Measurements from ENCODE around the gene ZNF469. TPM values are rescaled to one million over a fixed set of nuclear protein-coding genes. Genes with fewer than 3 reads are reported as not detected.
"Not testable (repeated sequence)": the region's sequence is repeated elsewhere in the genome, so short reads cannot be mapped to it uniquely, and the experiment has no call there.

ZNF469 gene
- polyA plus RNA-seq, 3 donors: 0.02 to 0.16 (median 0.10) TPM

DNA sequence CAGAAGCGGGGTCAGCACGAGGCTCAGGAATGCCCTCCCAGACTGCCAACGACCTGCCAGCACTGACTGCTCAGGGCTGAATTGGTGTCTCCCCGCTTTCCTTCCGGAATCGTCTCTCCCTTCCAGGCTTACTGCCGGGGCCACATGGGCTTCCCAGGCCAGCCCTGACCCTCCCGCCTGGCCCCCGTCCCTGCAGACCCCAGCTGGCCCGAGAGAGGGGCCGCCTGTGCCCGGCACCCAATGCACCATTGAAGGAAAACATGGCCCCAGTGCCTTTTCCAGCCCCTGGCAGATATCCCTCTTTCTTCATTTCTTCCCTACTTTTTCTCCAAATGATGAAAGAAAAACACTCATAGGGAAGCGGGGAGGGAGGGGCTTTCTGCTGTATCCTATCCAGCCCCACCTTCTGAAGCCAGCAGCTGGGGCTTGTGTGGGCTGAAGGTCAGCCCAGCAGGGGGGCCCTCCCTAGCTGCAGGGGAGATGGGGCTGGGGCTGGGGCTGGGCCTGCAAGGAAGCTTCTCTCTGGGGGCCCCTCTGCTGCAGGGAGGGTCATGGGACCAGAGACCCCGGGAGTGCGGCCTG, 25.9 kb downstream of the ZNF469 start:
- DNase-seq: no peak
- 95% methylated on average over 12 of the region's 15 CpGs for WGBS (ENCODE audit: insufficient coverage)
- H3K27me3 ChIP-seq (ENCODE audit: control insufficient read depth in 2 of 2, insufficient read depth in 2 of 2, low read length in 2 of 2): no peaks in the 10 kb centered on the region

DNA sequence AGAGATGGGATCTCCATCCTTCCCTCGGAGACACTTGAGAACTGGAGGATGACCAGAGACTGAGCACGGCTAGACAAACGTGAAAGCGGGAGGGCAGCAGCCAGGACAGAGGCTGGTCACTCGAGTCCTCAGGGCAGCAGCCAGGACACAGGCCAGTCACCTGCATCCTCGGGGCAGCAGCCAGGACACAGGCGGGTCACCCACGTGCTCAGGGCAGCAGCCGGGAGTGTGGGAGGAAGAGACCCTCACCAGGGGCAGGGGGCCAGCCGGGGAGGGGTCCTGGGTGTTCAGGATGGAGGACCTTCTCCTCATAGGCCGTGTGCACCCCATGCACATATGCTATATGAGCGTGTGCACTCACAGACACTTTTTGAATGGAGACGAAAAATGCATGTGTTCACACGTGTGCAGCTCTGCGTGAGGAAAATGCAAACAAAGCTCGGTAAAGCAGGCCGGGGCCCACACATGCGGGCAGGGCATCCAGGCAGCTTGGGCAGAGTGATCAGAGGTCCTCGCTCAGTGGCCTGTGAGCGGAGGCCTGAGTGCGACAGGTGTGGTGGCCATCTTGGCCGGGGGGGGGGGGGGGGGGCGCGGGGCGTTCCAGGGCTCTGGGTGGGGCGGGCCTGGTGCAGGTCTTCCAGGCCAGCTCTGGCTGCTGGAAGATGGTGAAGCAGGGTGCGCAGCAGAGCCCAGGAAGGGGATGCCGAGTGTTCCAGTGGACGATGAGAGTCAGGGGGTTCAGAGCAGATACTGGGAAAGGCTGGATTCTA, 26.7 kb downstream of the ZNF469 start:
- 96% methylated on average over 25 of the region's 29 CpGs for WGBS (ENCODE audit: insufficient coverage)
- H3K27ac Mint-ChIP-seq: peak overlapping the region in 6 of 7 donors; percentile 37 to 89 (median 76)

More for the DNA sequence above, 25.9 kb downstream of the ZNF469 start:
- peak overlapping the region; percentile 44 to 70 for H3K27ac ChIP-seq (ENCODE audit: low read depth in 1 of 2, low read length in 2 of 2)
- Mint-ChIP-seq H3K27me3 (ENCODE audit: low read depth in 3 of 3) (peaks cover 0 to 5% (median 2%) of the 10 kb centered on the region in 3 donors), H3K27ac (peak overlapping the region in 6 of 7 donors; percentile 36 to 94 (median 88)), H3K36me3 (peaks cover 0 to 3% of the 10 kb centered on the region in 2 donors), H3K4me3 (no peak overlapping the region), H3K9me3 (peaks cover 0 to 3% (median 0%) of the 10 kb centered on the region in 7 donors), H3K4me1 (peaks cover 25% of the 10 kb centered on the region)
- H3K4me1 ChIP-seq (ENCODE audit: control insufficient read depth in 1 of 2, insufficient read depth in 2 of 2, low read length in 2 of 2): peaks cover 18 to 23% of the 10 kb centered on the region in 2 donors
- TF ChIP-seq, protein P1, sequence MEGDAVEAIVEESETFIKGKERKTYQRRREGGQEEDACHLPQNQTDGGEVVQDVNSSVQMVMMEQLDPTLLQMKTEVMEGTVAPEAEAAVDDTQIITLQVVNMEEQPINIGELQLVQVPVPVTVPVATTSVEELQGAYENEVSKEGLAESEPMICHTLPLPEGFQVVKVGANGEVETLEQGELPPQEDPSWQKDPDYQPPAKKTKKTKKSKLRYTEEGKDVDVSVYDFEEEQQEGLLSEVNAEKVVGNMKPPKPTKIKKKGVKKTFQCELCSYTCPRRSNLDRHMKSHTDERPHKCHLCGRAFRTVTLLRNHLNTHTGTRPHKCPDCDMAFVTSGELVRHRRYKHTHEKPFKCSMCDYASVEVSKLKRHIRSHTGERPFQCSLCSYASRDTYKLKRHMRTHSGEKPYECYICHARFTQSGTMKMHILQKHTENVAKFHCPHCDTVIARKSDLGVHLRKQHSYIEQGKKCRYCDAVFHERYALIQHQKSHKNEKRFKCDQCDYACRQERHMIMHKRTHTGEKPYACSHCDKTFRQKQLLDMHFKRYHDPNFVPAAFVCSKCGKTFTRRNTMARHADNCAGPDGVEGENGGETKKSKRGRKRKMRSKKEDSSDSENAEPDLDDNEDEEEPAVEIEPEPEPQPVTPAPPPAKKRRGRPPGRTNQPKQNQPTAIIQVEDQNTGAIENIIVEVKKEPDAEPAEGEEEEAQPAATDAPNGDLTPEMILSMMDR (IDR thresholded peaks at IDR 0.05): no peak
- intact Hi-C loops (cut with micrococcal nuclease): no loop called here
- H3K79me2 ChIP-seq (ENCODE audit: insufficient read depth, low read length): no peaks in the 10 kb centered on the region
- H3K9ac ChIP-seq (ENCODE audit: insufficient read depth, low read length, poor library complexity, severe bottlenecking): no peak overlapping the region
- H3K4me2 ChIP-seq (replicated peaks; ENCODE audit: extremely low read depth, low read length, poor library complexity, severe bottlenecking): no peak overlapping the region
- H4K20me1 ChIP-seq (ENCODE audit: insufficient read depth, low read length): no peaks in the 10 kb centered on the region
- H3K36me3 ChIP-seq (replicated peaks in 1 of 2; ENCODE audit: control insufficient read depth in 1 of 2, insufficient read depth in 2 of 2, low read length in 2 of 2): no peaks in the 10 kb centered on the region
- H2AFZ ChIP-seq (ENCODE audit: insufficient read depth, low read depth, low read length, poor library complexity, severe bottlenecking): no peak overlapping the region
- H3K4me3 ChIP-seq (replicated peaks in 1 of 3; ENCODE audit: low read depth in 2 of 3, low read length in 3 of 3): no peak overlapping the region
- no peaks in the 10 kb centered on the region for H3K9me3 ChIP-seq (replicated peaks in 1 of 2; ENCODE audit: control insufficient read depth in 1 of 2, insufficient read depth in 1 of 2, low read length in 2 of 2)

DNA sequence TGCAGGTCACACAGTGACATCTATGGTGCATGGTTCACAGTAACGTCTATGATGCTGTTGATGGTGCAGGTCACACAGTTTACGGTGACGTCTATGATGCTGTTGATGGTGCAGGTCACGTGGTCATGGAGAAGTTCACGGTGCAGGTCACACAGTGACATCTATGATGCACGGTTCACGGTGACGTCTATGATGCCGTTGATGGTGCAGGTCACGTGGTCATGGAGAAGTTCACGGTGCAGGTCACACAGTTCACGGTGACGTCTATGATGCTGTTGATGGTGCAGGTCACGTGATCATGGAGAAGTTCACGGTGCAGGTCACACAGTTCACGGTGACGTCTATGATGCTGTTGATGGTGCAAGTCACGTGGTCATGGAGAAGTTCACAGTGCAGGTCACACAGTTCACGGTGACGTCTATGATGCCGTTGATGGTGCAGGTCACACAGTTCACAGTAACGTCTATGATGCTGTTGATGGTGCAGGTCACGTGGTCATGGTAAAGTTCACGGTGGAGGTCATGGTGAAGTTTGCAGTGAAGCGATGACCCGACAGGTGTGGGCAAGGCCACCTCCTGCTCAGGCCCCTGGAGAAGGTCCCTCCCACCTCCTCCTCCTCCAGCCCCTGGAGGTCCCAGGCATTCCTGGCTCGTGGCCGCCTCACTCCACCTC, 27.7 kb downstream of the ZNF469 start:
- H3K9ac ChIP-seq (ENCODE audit: insufficient read depth, low read length, poor library complexity, severe bottlenecking); H3K4me3 ChIP-seq (replicated peaks in 1 of 3; ENCODE audit: low read depth in 2 of 3, low read length in 3 of 3); H3K27me3 Mint-ChIP-seq (ENCODE audit: low read depth in 3 of 3); H3K4me3 Mint-ChIP-seq; H3K27me3 ChIP-seq (ENCODE audit: control insufficient read depth in 2 of 2, insufficient read depth in 2 of 2, low read length in 2 of 2); H3K9me3 ChIP-seq (replicated peaks in 1 of 2; ENCODE audit: control insufficient read depth in 1 of 2, insufficient read depth in 1 of 2, low read length in 2 of 2); H3K79me2 ChIP-seq (ENCODE audit: insufficient read depth, low read length); H3K9me3 Mint-ChIP-seq; intact Hi-C loops (cut with micrococcal nuclease); H3K4me2 ChIP-seq (replicated peaks; ENCODE audit: extremely low read depth, low read length, poor library complexity, severe bottlenecking); H3K27ac ChIP-seq (ENCODE audit: low read depth in 1 of 2, low read length in 2 of 2); H3K36me3 ChIP-seq (replicated peaks in 1 of 2; ENCODE audit: control insufficient read depth in 1 of 2, insufficient read depth in 2 of 2, low read length in 2 of 2); H2AFZ ChIP-seq (ENCODE audit: insufficient read depth, low read depth, low read length, poor library complexity, severe bottlenecking); H4K20me1 ChIP-seq (ENCODE audit: insufficient read depth, low read length); H3K36me3 Mint-ChIP-seq: not testable (repeated sequence)
- Mint-ChIP-seq H3K27ac (peak overlapping the region in 6 of 7 donors; percentile 37 to 87 (median 79)), H3K4me1 (peaks cover 25% of the 10 kb centered on the region)
- WGBS (ENCODE audit: insufficient coverage): 86% methylated on average over 21 of the region's 28 CpGs
- H3K4me1 ChIP-seq (ENCODE audit: control insufficient read depth in 1 of 2, insufficient read depth in 2 of 2, low read length in 2 of 2): peaks cover 18 to 23% of the 10 kb centered on the region in 2 donors
- DNase-seq: peak; percentile 20 to 68 (median 68)

More for the DNA sequence above, 26.7 kb downstream of the ZNF469 start:
- DNase-seq: no peak
- Histone ChIP-seq H3K36me3 (replicated peaks in 1 of 2; ENCODE audit: control insufficient read depth in 1 of 2, insufficient read depth in 2 of 2, low read length in 2 of 2) (no peaks in the 10 kb centered on the region), H3K9ac (ENCODE audit: insufficient read depth, low read length, poor library complexity, severe bottlenecking) (no peak overlapping the region), H3K4me1 (ENCODE audit: control insufficient read depth in 1 of 2, insufficient read depth in 2 of 2, low read length in 2 of 2) (peaks cover 18 to 23% of the 10 kb centered on the region in 2 donors), H3K4me2 (replicated peaks; ENCODE audit: extremely low read depth, low read length, poor library complexity, severe bottlenecking) (no peak overlapping the region), H3K27ac (ENCODE audit: low read depth in 1 of 2, low read length in 2 of 2) (no peak overlapping the region), H4K20me1 (ENCODE audit: insufficient read depth, low read length) (no peaks in the 10 kb centered on the region), H2AFZ (ENCODE audit: insufficient read depth, low read depth, low read length, poor library complexity, severe bottlenecking) (no peak overlapping the region), H3K9me3 (replicated peaks in 1 of 2; ENCODE audit: control insufficient read depth in 1 of 2, insufficient read depth in 1 of 2, low read length in 2 of 2) (no peaks in the 10 kb centered on the region), H3K79me2 (ENCODE audit: insufficient read depth, low read length) (no peaks in the 10 kb centered on the region), H3K27me3 (ENCODE audit: control insufficient read depth in 2 of 2, insufficient read depth in 2 of 2, low read length in 2 of 2) (no peaks in the 10 kb centered on the region), H3K4me3 (replicated peaks in 1 of 3; ENCODE audit: low read depth in 2 of 3, low read length in 3 of 3) (no peak overlapping the region)
- no peak overlapping the region for H3K4me3 Mint-ChIP-seq
- TF ChIP-seq, protein P1 (IDR thresholded peaks at IDR 0.05): no peak
- intact Hi-C loops (cut with micrococcal nuclease): no loop called here
- H3K9me3 Mint-ChIP-seq: peaks cover 0 to 3% (median 0%) of the 10 kb centered on the region in 7 donors
- peaks cover 0 to 5% (median 2%) of the 10 kb centered on the region in 3 donors for H3K27me3 Mint-ChIP-seq (ENCODE audit: low read depth in 3 of 3)
- H3K36me3 Mint-ChIP-seq: peaks cover 0 to 3% of the 10 kb centered on the region in 2 donors
- H3K4me1 Mint-ChIP-seq: peaks cover 25% of the 10 kb centered on the region

All from CD14-positive monocyte (primary cell).